Endometrium (tissue), 2 donors: ENCODE measurements around the gene HSPA12A.

Experiments
- FAIRE-seq: peaks from 2 replicates; lab custom pipeline; 2012; peaks lifted over from hg19 to GRCh38; lab: Jason Lieb, UNC
- donor health status: control.
- donor health status: control.

HSPA12A gene

GRCh38 chr10:116668018-116668417, 74.3 kb downstream of the HSPA12A start:
- FAIRE-seq: no peak

- FAIRE-seq: no peak
These were observed 74.9 kb downstream of the HSPA12A start for GRCh38 chr10:116667484-116667883.

GRCh38 chr10:116665541-116666125, 76.7 kb downstream of the HSPA12A start:
- no peak for FAIRE-seq

GRCh38 chr10:116664631-116665030, 77.7 kb downstream of the HSPA12A start:
- FAIRE-seq: no peak

GRCh38 chr10:116663342-116663741, 79.0 kb downstream of the HSPA12A start:
- FAIRE-seq: no peak

GRCh38 chr10:116660860-116661259, 81.5 kb downstream of the HSPA12A start:
- FAIRE-seq: no peak

- FAIRE-seq: no peak
These were observed 83.2 kb downstream of the HSPA12A start for GRCh38 chr10:116659049-116659670.

- no peak for FAIRE-seq
These were observed 84.4 kb downstream of the HSPA12A start for GRCh38 chr10:116657863-116658551.

- FAIRE-seq: no peak
These were observed 86.3 kb downstream of the HSPA12A start for GRCh38 chr10:116656044-116656443.

- FAIRE-seq: no peak
These were observed 86.8 kb downstream of the HSPA12A start for GRCh38 chr10:116655568-116655967.

- no peak for FAIRE-seq
These were observed 87.5 kb downstream of the HSPA12A start for GRCh38 chr10:116654816-116655215.

GRCh38 chr10:116653885-116654284, 88.5 kb downstream of the HSPA12A start:
- FAIRE-seq: no peak

GRCh38 chr10:116648903-116649302, 93.5 kb downstream of the HSPA12A start:
- no peak for FAIRE-seq

- FAIRE-seq: no peak
These were observed 95.9 kb downstream of the HSPA12A start for GRCh38 chr10:116646502-116646901.

- no peak for FAIRE-seq
These were observed 104.5 kb downstream of the HSPA12A start for GRCh38 chr10:116637830-116638229.

GRCh38 chr10:116636976-116637375, 105.4 kb downstream of the HSPA12A start:
- no peak for FAIRE-seq

- FAIRE-seq: no peak
These were observed 106.0 kb downstream of the HSPA12A start for GRCh38 chr10:116636385-116636784.

GRCh38 chr10:116634126-116634975, 108.0 kb downstream of the HSPA12A start:
- no peak for FAIRE-seq

- no peak for FAIRE-seq
These were observed 109.2 kb downstream of the HSPA12A start for GRCh38 chr10:116633216-116633600.

- no peak for FAIRE-seq
These were observed 109.7 kb downstream of the HSPA12A start for GRCh38 chr10:116632596-116633215.

- no peak for FAIRE-seq
These were observed 110.5 kb downstream of the HSPA12A start for GRCh38 chr10:116631871-116632295.

- no peak for FAIRE-seq
These were observed 112.3 kb downstream of the HSPA12A start for GRCh38 chr10:116630020-116630419.
